Measurements from ENCODE around the gene PLEKHH1. TPM values are rescaled to one million over a fixed set of nuclear protein-coding genes. Genes with fewer than 3 reads are reported as not detected.

Gene PLEKHH1
- total RNA-seq, 4 donors from 2014 or later = 1.3 to 9.0 (median 4.9) TPM

DNA sequence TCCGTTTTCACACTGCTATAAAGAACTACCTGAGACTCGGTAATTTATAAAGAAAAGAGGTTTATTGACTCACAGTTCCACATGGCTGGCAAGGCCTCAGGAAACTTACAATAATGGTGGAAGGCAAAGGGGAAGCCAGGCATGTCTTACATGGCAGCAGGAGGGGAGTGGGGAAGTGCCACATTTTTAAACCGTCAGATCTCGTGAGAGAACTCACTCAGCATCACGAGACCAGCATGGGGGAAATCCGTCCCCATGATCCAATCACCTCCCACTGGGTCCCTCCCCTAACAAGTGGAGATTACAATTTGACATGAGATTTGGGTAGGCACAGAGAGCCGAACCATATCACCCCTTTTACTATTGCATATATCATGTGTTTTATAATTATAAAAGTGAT, 69.0 kb downstream of the PLEKHH1 start:
- no peak for TF ChIP-seq CTCF (IDR thresholded peaks at IDR 0.05; ENCODE audit: low read depth)

- no peak for TF ChIP-seq CTCF (IDR thresholded peaks at IDR 0.05; ENCODE audit: low read depth)
Measured at GRCh38 chr14:67602995-67603545, 70.0 kb downstream of the PLEKHH1 start.

GRCh38 chr14:67607646-67608045, 74.6 kb downstream of the PLEKHH1 start:
- TF ChIP-seq CTCF (IDR thresholded peaks at IDR 0.05; ENCODE audit: low read depth) = no peak

DNA sequence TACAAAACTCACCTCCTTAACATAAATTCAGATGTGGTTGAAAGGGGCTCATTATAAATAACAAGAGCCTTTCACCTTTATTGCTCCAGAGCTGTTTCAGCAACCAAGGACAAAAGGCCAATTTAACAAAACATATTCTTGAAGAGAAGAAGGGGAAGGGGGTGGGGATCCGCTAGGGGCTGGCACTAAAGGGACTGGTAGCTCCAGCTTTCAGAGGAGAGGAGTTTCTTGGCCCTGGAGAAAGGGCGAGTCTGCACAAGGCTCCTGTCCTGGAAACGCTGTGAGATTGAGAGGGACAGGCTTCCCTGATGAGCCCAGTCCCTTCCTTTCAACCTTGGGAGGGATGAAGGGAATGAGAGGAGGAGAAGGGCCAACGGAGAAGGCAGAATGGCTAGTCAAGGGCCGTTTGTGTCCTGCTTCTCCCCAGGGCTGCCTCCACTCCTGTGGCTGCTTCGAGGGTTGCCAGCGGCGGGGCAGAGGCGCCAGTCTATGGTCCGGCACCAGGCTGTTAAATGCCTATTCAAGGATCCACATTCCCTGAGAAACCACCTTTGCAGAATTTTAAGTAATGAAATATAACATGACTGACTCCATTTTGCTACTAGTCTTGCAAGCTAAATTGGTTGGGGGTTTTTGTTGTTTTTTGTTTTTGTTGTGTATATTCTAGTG, 76.7 kb downstream of the PLEKHH1 start:
- no peak for TF ChIP-seq CTCF (IDR thresholded peaks at IDR 0.05; ENCODE audit: low read depth)

- no peak for TF ChIP-seq CTCF (IDR thresholded peaks at IDR 0.05; ENCODE audit: low read depth)
Measured at GRCh38 chr14:67610491-67610890, 77.4 kb downstream of the PLEKHH1 start.

- no peak for TF ChIP-seq CTCF (IDR thresholded peaks at IDR 0.05; ENCODE audit: low read depth)
Measured at GRCh38 chr14:67618617-67619063, 85.5 kb downstream of the PLEKHH1 start.

DNA sequence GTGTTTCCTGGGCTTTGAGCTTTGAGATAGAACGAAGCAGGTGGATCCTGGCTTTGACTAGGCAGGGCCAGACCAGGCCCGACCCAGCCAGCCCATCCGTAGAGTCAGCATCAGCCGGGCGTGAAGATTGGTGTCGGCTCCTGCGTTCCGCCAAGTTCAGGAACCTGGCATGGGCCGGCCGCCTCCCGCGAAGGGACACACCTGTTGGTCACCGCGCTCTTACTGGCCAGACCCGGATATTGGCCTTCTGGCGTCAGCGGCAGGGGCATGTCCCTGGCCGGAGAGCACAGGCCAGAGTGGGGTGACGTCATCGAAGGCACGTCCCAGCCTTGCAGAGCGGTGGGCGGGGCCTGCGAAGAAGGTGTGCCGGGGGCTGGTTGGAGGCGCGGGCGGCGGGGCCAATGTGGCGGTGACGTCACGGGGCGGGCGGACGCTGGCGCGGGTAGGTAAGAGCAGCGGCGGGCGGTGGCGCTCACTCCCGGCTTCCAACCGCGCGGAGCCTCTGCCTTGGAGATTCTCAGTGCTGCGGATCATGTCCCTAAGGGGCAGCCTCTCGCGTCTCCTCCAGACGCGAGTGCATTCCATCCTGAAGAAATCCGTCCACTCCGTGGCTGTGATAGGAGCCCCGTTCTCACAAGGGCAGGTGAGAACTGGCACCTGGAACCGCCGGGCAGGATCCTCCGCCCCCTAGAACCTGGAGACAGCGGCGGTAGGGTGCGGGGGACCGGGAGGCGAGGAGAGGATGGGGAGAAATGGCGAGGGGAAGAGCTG, 86.5 kb downstream of the PLEKHH1 start, which contains the start of gene ARG2:
Gene ARG2, plus strand, starts transcription at position 475 of the 771 bp plus-strand sequence. Its CDS starts 58 bp downstream, at position 533.
- TF ChIP-seq CTCF (IDR thresholded peaks at IDR 0.05; ENCODE audit: low read depth) = no peak

Measured in subcutaneous adipose tissue (tissue), 4 donors.